ENCODE data around the gene GALNT4.
A peak's percentile ranks its signal among the peaks of the same experiment; 100 is the strongest.

The GALNT4 gene

DNA sequence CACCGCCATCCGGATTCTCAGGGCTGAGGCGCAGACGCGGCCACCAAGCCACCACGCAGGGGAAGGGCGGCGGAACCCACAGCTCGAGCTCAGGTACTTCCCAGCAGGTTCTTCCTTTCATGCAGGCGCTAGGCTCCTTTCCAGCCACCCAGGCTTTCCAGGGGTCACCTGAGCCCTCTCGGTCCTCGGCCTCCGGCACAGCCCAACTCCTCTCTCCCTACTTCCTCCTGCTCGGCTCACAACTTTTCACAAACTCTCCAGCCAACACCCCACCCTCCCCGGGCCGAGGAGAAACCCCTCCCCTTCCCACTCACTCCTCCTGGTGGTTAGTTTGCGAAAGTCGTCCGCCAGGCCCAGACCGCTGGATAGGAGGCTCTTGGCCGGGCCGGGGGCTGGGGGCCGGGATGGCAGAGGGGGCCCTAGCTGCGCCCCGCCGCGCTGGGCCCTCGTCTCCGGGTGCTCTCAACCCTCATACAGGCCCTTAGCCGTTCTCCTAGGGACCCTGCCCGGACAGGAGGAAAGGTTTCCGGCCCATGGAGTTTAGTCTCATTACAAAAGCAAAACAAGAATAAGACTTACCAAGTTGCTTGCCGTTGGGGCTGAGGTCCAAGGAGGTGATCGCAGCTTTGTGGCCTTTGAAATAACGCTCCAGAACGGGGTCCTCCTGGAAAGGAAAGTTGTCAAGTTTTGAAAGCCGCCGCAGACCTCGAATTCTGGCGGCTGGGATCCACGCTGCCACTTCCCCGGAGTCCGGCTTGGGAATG, at the start of gene GALNT4:
Gene GALNT4, minus strand, starts transcription at position 256 of the 764 bp plus-strand sequence. Its CDS starts 247 bp downstream, at position 9.
- TF ChIP-seq ZNF274 (IDR thresholded peaks at IDR 0.05; ENCODE audit: low read depth, low read length): no peak
- H3K4me3 ChIP-seq (ENCODE audit: low read length): peak within 1 kb of the TSS; percentile 86

DNA sequence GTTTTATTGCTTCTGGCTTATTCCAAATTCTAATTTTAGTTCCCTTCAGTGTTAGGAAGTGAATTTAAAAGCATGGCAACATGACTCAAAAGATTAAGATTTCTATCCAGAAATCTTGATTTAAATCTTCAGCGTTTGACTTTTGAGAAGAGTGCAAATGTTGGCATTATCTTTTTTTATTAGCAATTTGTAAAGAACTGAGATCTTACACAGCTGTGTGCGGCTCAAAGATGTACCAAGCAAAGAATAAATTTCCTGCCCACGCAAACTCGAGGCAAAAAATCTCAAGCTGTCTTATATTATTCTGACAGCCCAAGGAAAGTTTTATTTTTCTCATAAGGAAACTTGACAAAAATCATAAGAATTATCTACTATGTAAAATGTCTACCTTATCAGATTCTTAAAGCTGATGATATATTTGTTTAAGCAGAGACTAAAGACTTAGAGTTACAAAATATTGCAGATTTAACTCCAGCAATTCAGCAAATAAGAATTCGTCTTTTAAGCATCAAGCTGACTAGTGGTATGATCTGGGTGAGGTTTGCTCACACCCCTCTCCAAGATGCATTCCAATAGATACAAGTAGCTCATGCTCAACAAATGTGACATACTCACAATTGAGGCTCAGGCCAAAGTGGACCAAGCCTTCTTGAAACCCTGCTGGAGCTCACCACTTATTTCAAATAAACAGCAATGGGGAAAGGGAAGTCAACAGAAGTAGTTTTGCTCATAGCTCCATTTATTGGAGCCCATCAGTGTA, 48.6 kb upstream of the GALNT4 start:
- no peak for TF ChIP-seq ZNF274 (IDR thresholded peaks at IDR 0.05; ENCODE audit: low read depth, low read length)
- no peak overlapping the region for H3K4me3 ChIP-seq (ENCODE audit: low read length)

DNA sequence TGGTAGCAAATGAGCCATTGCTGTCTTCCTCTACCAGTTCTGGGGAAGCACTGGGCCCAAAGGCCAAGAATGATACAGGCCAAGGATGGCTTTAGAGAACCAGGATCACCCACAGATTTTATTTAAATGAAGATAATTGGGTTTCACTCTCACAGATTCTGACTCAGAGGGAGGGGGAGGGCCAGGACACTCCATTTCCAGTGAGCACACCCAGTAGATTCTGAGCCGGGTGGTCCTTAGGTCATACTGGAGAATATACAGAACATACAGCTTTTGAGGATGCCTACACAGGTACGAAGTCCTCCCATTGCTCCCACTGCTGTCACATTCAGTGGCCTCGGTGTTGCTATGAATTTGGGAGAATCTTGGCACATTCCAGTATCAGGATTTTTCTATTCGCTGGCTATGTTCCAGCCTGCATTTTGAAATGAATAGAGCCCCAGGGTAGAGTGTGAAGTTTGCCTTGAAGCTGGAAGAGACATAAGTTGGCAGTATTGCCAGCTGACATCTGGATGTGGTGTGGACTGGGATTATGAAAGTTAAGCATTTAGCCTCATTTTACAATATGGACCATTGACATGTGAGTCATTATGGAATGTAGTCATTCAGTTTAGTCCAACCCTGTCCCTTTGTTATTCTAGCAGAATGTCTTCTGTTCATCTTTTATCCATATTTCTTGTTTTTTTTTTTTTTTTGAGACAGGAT, 47.0 kb upstream of the GALNT4 start:
- TF ChIP-seq ZNF274 (IDR thresholded peaks at IDR 0.05; ENCODE audit: low read depth, low read length): no peak
- no peak overlapping the region for H3K4me3 ChIP-seq (ENCODE audit: low read length)

DNA sequence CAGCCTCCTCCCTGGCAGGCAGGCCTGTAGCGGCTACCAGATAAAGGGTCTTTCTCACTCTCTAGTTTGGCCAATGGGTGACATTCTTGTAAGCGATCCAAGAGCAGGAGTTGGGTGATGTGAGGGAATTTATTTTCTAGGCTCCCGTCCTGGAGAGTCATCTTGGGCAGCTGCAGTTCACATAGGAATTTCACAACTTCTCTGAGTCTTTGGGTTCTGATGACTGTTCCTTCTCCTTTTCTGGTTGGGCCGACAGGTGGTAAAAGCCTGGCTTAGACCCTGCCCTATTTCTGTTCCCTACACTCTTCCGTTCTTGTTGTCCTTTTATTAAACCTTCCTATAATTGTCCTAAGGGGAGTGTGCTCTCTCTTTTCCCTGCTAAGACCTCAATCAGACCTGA, 43.9 kb upstream of the GALNT4 start:
- H3K4me3 ChIP-seq (ENCODE audit: low read length): no peak overlapping the region
- TF ChIP-seq ZNF274 (IDR thresholded peaks at IDR 0.05; ENCODE audit: low read depth, low read length): no peak

DNA sequence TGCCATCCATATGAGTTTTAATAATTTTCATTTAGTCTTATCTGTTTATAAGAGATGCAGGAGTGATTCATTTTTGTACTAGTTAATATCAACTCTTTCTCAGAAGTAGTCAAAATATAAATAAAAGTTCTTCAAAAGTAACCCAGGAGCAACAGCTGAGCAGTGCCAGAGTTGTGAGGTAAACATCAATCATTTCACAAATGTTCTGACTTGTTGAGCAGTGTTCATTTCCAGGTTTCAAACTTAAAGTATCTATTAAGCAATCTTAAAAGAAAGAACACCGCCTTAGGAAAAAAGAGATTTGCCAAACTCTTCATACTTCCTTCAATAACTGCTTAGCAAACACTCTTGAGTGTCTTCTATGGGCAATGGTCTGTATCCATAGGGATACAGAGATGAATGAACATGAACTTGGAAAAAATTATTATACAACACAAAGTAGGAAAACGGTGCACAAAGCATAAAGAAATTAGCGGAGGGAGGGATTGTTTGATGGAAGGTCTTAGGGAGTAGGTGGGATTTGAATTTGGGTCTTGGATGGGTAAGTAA, 43.2 kb upstream of the GALNT4 start:
- TF ChIP-seq ZNF274 (IDR thresholded peaks at IDR 0.05; ENCODE audit: low read depth, low read length): no peak
- H3K4me3 ChIP-seq (ENCODE audit: low read length): no peak overlapping the region

DNA sequence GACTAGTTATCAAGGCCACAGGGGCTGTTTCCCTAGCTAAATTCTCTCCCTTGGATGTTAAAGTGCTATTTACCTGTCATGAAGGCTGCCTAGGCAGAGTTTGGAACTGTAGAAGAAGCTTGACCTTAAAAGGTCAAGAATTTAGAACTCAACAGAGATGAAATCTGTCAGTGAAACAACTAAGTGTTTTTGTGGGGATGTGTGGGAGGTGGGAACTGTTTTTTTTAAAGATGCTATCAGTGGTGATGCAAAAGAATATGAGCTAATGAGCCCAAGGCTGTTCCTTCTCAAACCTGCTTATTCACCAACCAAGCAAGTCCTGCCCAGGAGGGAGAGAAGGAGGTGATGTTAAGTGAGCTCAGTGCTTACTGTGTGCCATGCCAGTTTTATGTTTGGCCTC, 42.0 kb upstream of the GALNT4 start:
- H3K4me3 ChIP-seq (ENCODE audit: low read length): no peak overlapping the region
- no peak for TF ChIP-seq ZNF274 (IDR thresholded peaks at IDR 0.05; ENCODE audit: low read depth, low read length)

DNA sequence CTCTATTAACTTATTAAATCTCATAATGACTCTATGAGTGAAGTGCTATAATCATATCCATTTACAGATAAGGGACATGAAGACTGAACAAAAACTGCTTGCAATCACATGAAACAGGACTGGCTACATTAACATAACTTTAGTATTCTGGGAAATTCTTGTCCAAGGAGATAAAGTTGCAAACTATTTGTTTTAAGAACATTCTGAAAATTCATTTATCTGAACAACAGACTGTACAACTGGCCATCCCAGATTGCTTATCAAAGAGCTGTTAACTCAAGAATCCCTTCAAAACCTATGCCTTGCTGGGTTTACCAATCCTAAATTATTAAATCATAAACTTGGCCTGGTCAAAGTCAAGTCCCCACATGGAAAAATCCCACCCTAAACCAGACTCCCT, 40.4 kb upstream of the GALNT4 start:
- H3K4me3 ChIP-seq (ENCODE audit: low read length): no peak overlapping the region
- no peak for TF ChIP-seq ZNF274 (IDR thresholded peaks at IDR 0.05; ENCODE audit: low read depth, low read length)

DNA sequence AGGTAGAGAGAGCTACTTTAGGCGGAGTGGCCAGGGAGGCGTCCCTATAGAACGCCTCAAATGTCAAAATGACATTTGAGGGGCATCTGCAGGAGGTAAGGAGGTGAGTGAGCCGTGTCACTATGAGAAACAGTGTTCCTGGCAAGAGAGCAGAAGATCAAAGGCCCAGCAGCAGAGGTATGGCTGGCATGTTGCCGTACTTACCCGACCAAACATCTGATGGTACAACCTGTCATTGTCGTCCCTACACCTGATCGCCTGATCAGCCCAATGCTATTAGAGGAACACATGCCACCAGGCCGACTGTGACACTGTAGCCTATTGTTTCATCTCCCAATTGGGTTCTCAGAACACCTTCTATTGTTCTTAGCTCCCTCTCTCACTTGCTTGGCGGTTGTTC, 35.2 kb upstream of the GALNT4 start:
- TF ChIP-seq ZNF274 (IDR thresholded peaks at IDR 0.05; ENCODE audit: low read depth, low read length): no peak
- H3K4me3 ChIP-seq (ENCODE audit: low read length): no peak overlapping the region

DNA sequence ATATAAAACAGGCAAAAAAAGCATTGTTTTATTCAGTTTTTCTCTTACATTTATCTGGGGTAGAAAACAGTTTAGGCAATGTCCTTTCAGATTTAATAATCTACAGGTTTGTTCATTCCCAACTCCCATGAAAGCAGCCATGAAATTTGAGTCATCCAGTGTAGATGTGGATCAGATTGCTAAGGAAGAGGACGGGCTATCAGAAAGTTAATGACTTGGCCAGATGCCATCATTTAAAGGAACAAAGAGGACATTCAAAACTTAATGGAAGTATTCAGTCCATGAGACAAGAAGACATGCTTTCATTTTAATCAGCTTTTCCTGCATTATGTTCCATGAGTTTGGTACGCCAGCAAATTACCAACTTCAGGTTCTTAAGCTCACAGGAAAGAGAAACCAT, 32.4 kb upstream of the GALNT4 start:
- TF ChIP-seq ZNF274 (IDR thresholded peaks at IDR 0.05; ENCODE audit: low read depth, low read length): no peak

DNA sequence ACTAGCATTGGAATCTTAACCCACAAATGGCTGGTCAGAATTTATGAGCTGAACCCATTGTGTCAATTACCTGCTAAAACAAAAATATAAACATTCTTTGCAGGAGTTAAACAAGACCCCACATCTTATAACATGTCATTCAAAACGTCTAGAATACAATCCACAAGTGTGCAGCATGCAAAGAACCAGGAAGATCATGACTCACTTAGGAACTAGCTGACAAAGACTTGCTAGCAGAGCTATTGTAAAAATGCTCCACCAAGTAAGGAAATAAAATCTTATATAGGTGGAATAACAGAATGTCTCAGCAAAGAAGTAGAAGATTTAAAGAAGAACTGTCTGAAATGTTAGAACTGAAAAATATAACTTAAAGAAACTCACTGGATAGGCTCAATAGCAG, 27.8 kb upstream of the GALNT4 start:
- TF ChIP-seq ZNF274 (IDR thresholded peaks at IDR 0.05; ENCODE audit: low read depth, low read length): no peak
- H3K4me3 ChIP-seq (ENCODE audit: low read length): no peak overlapping the region

More for the DNA sequence above, 32.4 kb upstream of the GALNT4 start:
- H3K4me3 ChIP-seq (ENCODE audit: low read length): no peak overlapping the region

DNA sequence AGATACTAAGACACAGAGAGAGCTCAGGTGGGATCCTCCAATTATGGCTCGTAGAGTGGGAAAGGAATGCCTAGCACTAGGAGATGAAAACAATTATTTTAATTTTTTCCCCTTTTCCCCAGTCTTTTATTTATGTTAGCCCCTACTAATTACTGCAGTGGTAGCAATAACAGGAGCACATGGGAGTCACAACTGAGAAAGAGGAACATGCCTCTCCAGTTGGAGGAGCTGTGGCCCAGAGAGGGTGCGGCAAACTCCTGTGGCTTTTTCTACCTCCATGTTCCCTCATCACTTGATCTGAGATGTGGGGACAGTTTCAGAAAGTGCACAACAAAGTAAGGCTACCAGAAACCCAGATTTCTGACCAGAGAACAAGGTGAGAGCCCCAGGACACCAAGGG, 27.2 kb upstream of the GALNT4 start:
- H3K4me3 ChIP-seq (ENCODE audit: low read length): no peak overlapping the region
- no peak for TF ChIP-seq ZNF274 (IDR thresholded peaks at IDR 0.05; ENCODE audit: low read depth, low read length)

DNA sequence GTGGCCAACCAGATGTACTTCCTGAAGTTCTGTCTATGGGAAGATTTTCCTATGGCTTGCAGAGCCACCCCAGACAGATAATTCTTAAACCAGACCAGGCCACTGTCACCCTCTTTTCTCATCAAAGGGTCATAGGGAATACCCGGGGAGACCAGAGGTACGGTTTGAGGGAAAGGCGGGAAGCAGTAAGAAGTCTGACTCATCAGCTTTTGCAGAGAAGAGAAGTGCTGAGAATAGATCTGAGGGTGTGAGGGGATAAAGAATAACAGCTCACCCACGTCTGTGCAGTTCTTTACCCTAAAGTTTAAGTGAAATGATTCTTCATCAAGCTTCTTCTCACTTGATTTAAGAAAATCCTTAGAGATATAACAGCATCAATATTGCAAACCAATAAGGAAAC, 22.5 kb upstream of the GALNT4 start:
- no peak overlapping the region for H3K4me3 ChIP-seq (ENCODE audit: low read length)
- no peak for TF ChIP-seq ZNF274 (IDR thresholded peaks at IDR 0.05; ENCODE audit: low read depth, low read length)

DNA sequence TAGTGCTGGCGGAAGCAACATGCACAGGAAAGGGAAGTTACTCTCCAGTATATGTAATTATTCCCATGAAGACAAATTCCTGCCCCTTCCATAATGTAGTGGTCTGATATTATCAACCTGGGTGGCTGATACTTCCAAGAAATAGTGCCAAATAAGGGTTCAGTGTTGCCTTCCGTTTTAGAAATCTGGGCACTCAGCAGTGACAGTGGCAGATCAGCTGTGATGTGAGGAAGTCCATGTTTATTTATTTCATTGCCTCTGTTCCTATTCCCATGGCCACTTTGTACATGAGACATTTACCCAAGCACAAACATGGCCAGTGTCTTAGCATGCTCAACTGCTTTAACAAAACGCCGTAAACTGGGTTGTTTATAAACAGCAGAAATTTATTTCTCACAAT, 21.6 kb upstream of the GALNT4 start:
- no peak for TF ChIP-seq ZNF274 (IDR thresholded peaks at IDR 0.05; ENCODE audit: low read depth, low read length)
- no peak overlapping the region for H3K4me3 ChIP-seq (ENCODE audit: low read length)

DNA sequence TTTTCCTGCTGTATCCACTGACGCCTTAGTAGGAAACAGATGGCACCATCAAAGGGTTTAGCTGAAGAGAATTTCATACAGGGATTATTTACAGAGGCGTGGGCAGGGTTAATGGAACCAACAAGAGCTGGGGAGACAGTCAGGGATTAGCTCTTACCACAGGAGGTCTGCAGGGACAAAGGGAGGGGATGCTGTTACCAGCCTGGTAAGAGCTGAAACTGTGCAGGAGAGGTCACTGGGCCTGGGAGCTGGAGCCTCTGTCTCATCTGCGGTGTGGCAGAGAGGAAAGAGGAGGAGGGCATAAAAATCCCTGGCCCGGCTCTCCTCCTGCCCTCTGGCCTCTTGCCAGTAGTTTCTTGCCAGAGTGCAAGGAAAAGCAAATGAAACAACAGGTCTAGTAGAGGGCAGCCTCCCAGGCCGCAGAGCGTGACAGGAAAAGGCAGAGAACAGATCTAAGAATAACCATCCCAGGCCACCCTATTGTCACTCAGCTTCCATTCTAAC, 20.1 kb upstream of the GALNT4 start:
- TF ChIP-seq ZNF274 (IDR thresholded peaks at IDR 0.05; ENCODE audit: low read depth, low read length): no peak
- no peak overlapping the region for H3K4me3 ChIP-seq (ENCODE audit: low read length)

All from GM08714 (cell line).